GM12878 (cell line): ENCODE measurements around the gene SGSM2. TPM values are rescaled to one million over a fixed set of nuclear protein-coding genes. Genes with fewer than 3 reads are reported as not detected.

Experiments
- ATAC-seq: fragments of 200-7000 bp; cut with Tn5 transposase; 3 replicates; pipeline ENCODE4 v1.9.1; 2020; ENCODE audit warnings: mild to moderate bottlenecking, moderate library complexity
- BruUV-seq: library from RNA; stranded (reverse); fragments of 400-500 nt; replicated peaks from 2 replicates; lab custom pipeline; 2021; lab: Mats Ljungman, UMichigan
- CTCF ChIA-PET: fragments of 300-600 bp; sonication (Branson Sonifier 250); formaldehyde crosslinking; extraction: SDS; loops from one replicate; lab custom pipeline; 2021; ENCODE audit warnings: inconsistent platforms; lab: Yijun Ruan, JAX
- POLR2A ChIA-PET: fragments of 350-600 bp; formaldehyde crosslinking; extraction: SDS; loops from one replicate; lab custom pipeline; 2021; ENCODE audit warnings: inconsistent platforms; lab: Charles Lee
- RAD21 ChIA-PET: fragments of 300-600 bp; sonication (Branson Sonifier 250); formaldehyde crosslinking; loops from one replicate; lab custom pipeline; 2023; ENCODE audit warnings: antibody characterized with exemption; ENCODE audit not compliant: unreplicated experiment; lab: Charles Lee
- SMC1A ChIA-PET: fragments of 300-600 bp; sonication (Branson Sonifier 250); formaldehyde crosslinking; loops from one replicate; lab custom pipeline; 2023; ENCODE audit not compliant: unreplicated experiment, uncharacterized antibody; lab: Charles Lee
- DNase-seq: peaks from one replicate; pipeline ENCODE4 v3.0.0-alpha.2; 2011; ENCODE audit warnings: low read depth, low spot score
- FAIRE-seq: peaks from 3 replicates; lab custom pipeline; 2011; peaks lifted over from hg19 to GRCh38; lab: Jason Lieb, UNC
- H2AFZ ChIP-seq: 2 replicates; pipeline ENCODE4 v1.6.0; 2011; ENCODE audit warnings: low read depth, low read length, control low read depth; ENCODE audit not compliant: control insufficient read depth
- H3K27ac ChIP-seq: 2 replicates; pipeline ENCODE4 v1.5.1; 2011; ENCODE audit warnings: control low read depth; ENCODE audit not compliant: control insufficient read depth, insufficient read depth
- H3K27me3 ChIP-seq, 2 experiments: replicated peaks in 1 of 2; 2 replicates each; pipeline versions ENCODE4 v1.6.0 to v1.6.1; 2011; ENCODE audit warnings: low read length in 1 of 2; ENCODE audit not compliant: control insufficient read depth in 2 of 2, insufficient read depth in 2 of 2
- H3K36me3 ChIP-seq, 2 experiments: 2 replicates each; pipeline ENCODE4 v1.5.1; 2011; ENCODE audit warnings: low read length in 1 of 2; ENCODE audit not compliant: control insufficient read depth in 2 of 2, insufficient read depth in 2 of 2
- H3K4me1 ChIP-seq: 2 replicates; pipeline ENCODE4 v1.6.1; 2011; ENCODE audit warnings: mild to moderate bottlenecking, low read length, moderate library complexity, mixed read lengths; ENCODE audit not compliant: control insufficient read depth, insufficient read depth
- H3K4me2 ChIP-seq: 2 replicates; pipeline ENCODE4 v1.6.0; 2011; ENCODE audit warnings: control low read depth; ENCODE audit not compliant: control insufficient read depth, insufficient read depth
- H3K4me3 ChIP-seq: fragments of 200-600 bp; sonication (generic); 2 replicates; pipeline ENCODE4 v1.5.1; 2016
- H3K79me2 ChIP-seq: 2 replicates; pipeline ENCODE4 v1.6.0; 2011; ENCODE audit warnings: low read length; ENCODE audit not compliant: control insufficient read depth, insufficient read depth
- H3K9ac ChIP-seq: 2 replicates; pipeline ENCODE4 v1.8.0; 2011; ENCODE audit warnings: low read length, control low read depth, mixed read lengths; ENCODE audit not compliant: control insufficient read depth, insufficient read depth
- H3K9me3 ChIP-seq: replicated peaks from 3 replicates; pipeline ENCODE4 v1.5.1; 2011; ENCODE audit warnings: mild to moderate bottlenecking, low read length; ENCODE audit not compliant: control insufficient read depth, insufficient read depth
- H4K20me1 ChIP-seq: 2 replicates; pipeline ENCODE4 v1.6.0; 2011; ENCODE audit not compliant: control insufficient read depth, insufficient read depth
- ATF7 ChIP-seq: fragments of 450-650 bp; IDR thresholded peaks from 2 replicates; pipeline ENCODE4 v1.6.1; 2016; ENCODE audit warnings: low read depth, mild to moderate bottlenecking
- CREB1 ChIP-seq: IDR thresholded peaks from 2 replicates; pipeline ENCODE4 v1.6.1; 2012; ENCODE audit warnings: low read depth, mild to moderate bottlenecking, inconsistent platforms
- CTCF ChIP-seq, 3 experiments: IDR thresholded peaks in 2 of 3; conservative IDR thresholded peaks in 1 of 3; 2 replicates each; pipeline ENCODE4 v1.5.1; 2011; ENCODE audit warnings: low read depth in 3 of 3, low read length in 3 of 3, mild to moderate bottlenecking in 3 of 3, control low read depth in 2 of 3, moderate library complexity in 2 of 3, inconsistent platforms in 1 of 3, mixed read lengths in 1 of 3; ENCODE audit not compliant: control insufficient read depth in 2 of 3, insufficient read depth in 1 of 3; ENCODE audit errors: extremely low read depth in 1 of 3
- DPF2 ChIP-seq: fragments of 450-650 bp; IDR thresholded peaks from 2 replicates; pipeline ENCODE4 v1.6.1; 2017; ENCODE audit warnings: mild to moderate bottlenecking
- HDAC6 ChIP-seq: fragments of 200-600 bp; sonication (generic); IDR thresholded peaks from one replicate; pipeline ENCODE4 v1.8.0; 2017; ENCODE audit warnings: antibody characterized with exemption; ENCODE audit not compliant: unreplicated experiment
- IKZF2 ChIP-seq, 2 experiments: fragments of 450-650 bp; IDR thresholded peaks; 2 replicates each; pipeline ENCODE4 v1.6.1; 2017; ENCODE audit warnings: mild to moderate bottlenecking in 2 of 2, moderate library complexity in 2 of 2
- NR2C1 ChIP-seq: fragments of 450-650 bp; IDR thresholded peaks from 2 replicates; pipeline ENCODE4 v1.6.1; 2017; ENCODE audit warnings: antibody characterized with exemption, mild to moderate bottlenecking, moderate library complexity
- RB1 ChIP-seq: fragments of 450-650 bp; formaldehyde crosslinking; IDR thresholded peaks from 2 replicates; pipeline ENCODE4 v1.6.1; 2017; ENCODE audit warnings: mild to moderate bottlenecking, borderline replicate concordance
- RELA ChIP-seq: fragments of 450-650 bp; IDR thresholded peaks from 2 replicates; pipeline ENCODE4 v1.8.0; 2014; ENCODE audit warnings: borderline replicate concordance; ENCODE audit not compliant: partially characterized antibody
- REST ChIP-seq: IDR thresholded peaks from 2 replicates; pipeline ENCODE4 v1.6.1; 2012; ENCODE audit warnings: mild to moderate bottlenecking, low read depth, low read length
- SMAD1 ChIP-seq: fragments of 450-650 bp; IDR thresholded peaks from 2 replicates; pipeline ENCODE4 v1.6.1; 2018; ENCODE audit warnings: mild to moderate bottlenecking, low read depth; ENCODE audit not compliant: partially characterized antibody
- SREBF2 ChIP-seq: IDR thresholded peaks from 2 replicates; pipeline ENCODE4 v1.6.1; 2012; ENCODE audit warnings: mild to moderate bottlenecking, low read length
- STAT1 ChIP-seq: fragments of 450-650 bp; conservative IDR thresholded peaks from 2 replicates; pipeline ENCODE4 v1.6.1; 2014; ENCODE audit warnings: antibody characterized with exemption, mild to moderate bottlenecking
- USF2 ChIP-seq: IDR thresholded peaks from 2 replicates; pipeline ENCODE4 v1.6.1; 2011; ENCODE audit warnings: low read depth, low read length, improper control_type of control experiment, borderline replicate concordance
- ZBED1 ChIP-seq: IDR thresholded peaks from 2 replicates; pipeline ENCODE4 v1.6.1; 2016; ENCODE audit warnings: borderline replicate concordance
- WGBS: methylation state at CpG from one replicate; pipeline ENCODE4 v1.1.6; 2016; ENCODE audit warnings: low lambda C conversion rate; ENCODE audit not compliant: insufficient replicate concordance, insufficient coverage; ENCODE audit errors: missing lambda C conversion rate; 5-methylcytosine and 5-hydroxymethylcytosine counted together
- in situ Hi-C: fragments of 300-500 bp; cut with MboI; formaldehyde crosslinking; loops from 9 replicates; pipeline ENCODE4 v1.14.3; 2018; ENCODE audit warnings: mixed read lengths
- intact Hi-C: fragments of 100-400 bp; cut with micrococcal nuclease; formaldehyde crosslinking; loops from one replicate; pipeline ENCODE4 v1.14.2; 2022; ENCODE audit not compliant: unreplicated experiment
- polyA plus RNA-seq, 11 experiments: library from polyadenylated mRNA; depleted of rRNA in 4 of 11; unstranded in 6 of 11; stranded (reverse) in 5 of 11; fragments of >200 nt; fragmentation: Nextera tagmentation in 4 of 11; fragmentation: Illumina TruSeq in 1 of 11; extraction: Ambion mirVana in 4 of 11; extraction: Trizol in 1 of 11; gene quantifications; 1 replicate in 1 of 11; 2 replicates in 10 of 11; pipeline versions ENCODE4 v1.2.1 to v1.2.3, GENCODE V29; 2011 to 2016; ENCODE audit warnings: inconsistent platforms in 2 of 11, missing spikeins in 2 of 11, low read depth in 1 of 11
- total RNA-seq, 4 experiments: library from RNA; depleted of rRNA in 3 of 4; stranded (reverse); fragments of >200 nt in 3 of 4; fragmentation: Illumina TruSeq in 1 of 4; extraction: Trizol in 1 of 4; gene quantifications; 2 replicates each; pipeline versions ENCODE4 v1.2.1 to v1.2.3, GENCODE V29; 2013 to 2021

SGSM2 gene
- total and polyA plus RNA-seq, 10 of the 15 experiments (the other 5 are each of a cell fraction or from before 2014, with no cell fraction given): 0.50 to 50.9 (median 18.5) TPM

GRCh38 chr17:2412561-2413021 is 75.3 kb downstream of the SGSM2 start:
- intact Hi-C loops (no loop called here), in situ Hi-C loops (loop anchor here (5.0 to 25.0 kb wide), 2 partner anchors 35 to 600 kb away; no protein-coding TSS in a partner anchor)
- FAIRE-seq: no peak
- Histone ChIP-seq H4K20me1 (no peaks in the 10 kb centered on the region), H3K4me2 (no peak overlapping the region), H2AFZ (no peak overlapping the region), H3K36me3 (peaks cover 6 to 10% of the 10 kb centered on the region in 2 experiments), H3K9me3 (no peaks in the 10 kb centered on the region), H3K4me3 (no peak overlapping the region), H3K9ac (no peak overlapping the region), H3K79me2 (no peaks in the 10 kb centered on the region), H3K27ac (no peak overlapping the region), H3K4me1 (no peaks in the 10 kb centered on the region), H3K27me3 (no peaks in the 10 kb centered on the region)
- SMC1A ChIA-PET: interaction anchor here (1.4 to 12.3 kb wide), 2 partner anchors 21 to 31 kb away, joined by 5 to 364 read pairs; no protein-coding TSS in a partner anchor
- RAD21 ChIA-PET: interaction anchor here (10.1 kb wide), 1 partner anchor 31 kb away, joined by 376 read pairs; no protein-coding TSS in a partner anchor
- DNase-seq: no peak
- POLR2A ChIA-PET: interaction anchor here (0.5 to 1.4 kb wide), 3 partner anchors 9 to 75 kb away, joined by 3 to 5 read pairs (median 3); no protein-coding TSS in a partner anchor
- no peak for ATAC-seq
- TF ChIP-seq ZBED1 (no peak), SMAD1 (no peak), RB1 (no peak), NR2C1 (no peak), RELA (no peak), DPF2 (no peak), USF2 (no peak), CTCF (IDR thresholded peaks at IDR 0.05 in 2 of 3, conservative IDR thresholded peaks at IDR 0.05 in 1 of 3; ENCODE audit: control insufficient read depth in 2 of 3, extremely low read depth in 1 of 3, insufficient read depth in 1 of 3, low read depth in 3 of 3, low read length in 3 of 3) (no peak), CREB1 (no peak), ATF7 (no peak), HDAC6 (no peak), STAT1 (no peak), SREBF2 (no peak), IKZF2 (IDR thresholded peaks at IDR 0.05) (no peak), REST (no peak)
- CTCF ChIA-PET: interaction anchor here (1.8 to 9.9 kb wide), 2 partner anchors 21 to 30 kb away, joined by 9 to 597 read pairs; no protein-coding TSS in a partner anchor
- 62% methylated on average over 2 of the region's 2 CpGs for WGBS
- no TSS peak for BruUV-seq
